NCI-H345 treated with DMSO at 0.1 percent for 48 hours (cell line): ENCODE results near the gene EPHA3.

Source experiments
- DNase-seq: peaks from one replicate; lab custom pipeline; 2025; ENCODE audit not compliant: unreplicated experiment; lab: John Stamatoyannopoulos, UW

Gene EPHA3

GRCh38 chr3:89107461-89108290 is at the start of gene EPHA3:
Gene EPHA3 (plus strand): TSS chr3:89107621. CDS start chr3:89107749, 128 bp downstream.
- no peak for DNase-seq

- DNase-seq: no peak
Measured at GRCh38 chr3:89058371-89058770, 49.0 kb upstream of the EPHA3 start.

DNA sequence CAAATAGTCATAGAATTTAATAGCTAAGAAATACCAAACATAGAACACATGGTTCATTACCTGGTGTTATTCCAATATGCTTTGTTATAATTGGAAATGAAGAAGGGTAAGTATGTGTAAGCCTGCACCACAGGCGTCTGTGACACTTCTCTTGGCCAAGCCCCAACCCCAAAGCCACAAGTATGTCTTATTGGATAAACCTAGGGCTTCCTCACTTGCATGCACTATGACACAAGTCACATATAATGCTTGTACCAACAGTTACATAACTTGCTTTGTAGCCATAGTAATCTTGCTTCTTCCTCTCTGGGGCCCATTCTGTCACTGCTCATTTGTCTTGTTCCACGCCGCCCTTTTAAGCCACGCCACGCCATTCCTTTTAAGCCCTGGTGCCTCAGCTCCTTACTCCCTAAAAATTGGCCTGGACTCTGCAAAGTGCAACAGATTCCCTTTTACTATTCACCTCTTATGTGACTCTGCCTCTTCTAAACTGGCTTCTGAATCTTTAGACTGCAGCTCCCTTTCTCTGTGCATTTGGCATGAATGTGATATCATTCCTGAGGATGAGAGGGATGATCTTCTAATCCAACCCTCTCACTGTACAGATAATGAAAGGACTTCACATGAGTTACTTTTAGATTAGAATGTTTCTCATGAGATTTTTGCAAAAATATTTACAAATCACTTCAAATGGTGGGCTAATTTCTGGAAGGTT is 48.1 kb upstream of the EPHA3 start:
- DNase-seq: no peak

DNA sequence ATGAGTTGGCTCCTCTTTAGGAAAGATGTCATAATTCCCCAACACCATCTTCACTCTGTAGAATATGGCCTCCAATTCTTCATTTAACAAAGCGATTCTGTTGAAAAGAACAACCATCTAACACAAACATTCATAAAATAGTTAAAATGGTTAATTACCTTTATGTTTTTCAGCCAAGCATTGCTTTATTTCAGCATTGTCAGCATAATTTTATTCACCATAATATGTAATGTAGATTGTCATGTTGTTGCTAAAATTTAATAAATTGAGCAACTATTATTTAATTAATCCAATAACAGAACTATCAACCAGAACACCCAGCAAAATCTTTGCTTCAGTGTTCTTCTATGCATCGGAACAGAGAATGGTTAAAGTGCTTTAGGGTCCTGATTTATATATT is 46.2 kb upstream of the EPHA3 start:
- DNase-seq: no peak

DNA sequence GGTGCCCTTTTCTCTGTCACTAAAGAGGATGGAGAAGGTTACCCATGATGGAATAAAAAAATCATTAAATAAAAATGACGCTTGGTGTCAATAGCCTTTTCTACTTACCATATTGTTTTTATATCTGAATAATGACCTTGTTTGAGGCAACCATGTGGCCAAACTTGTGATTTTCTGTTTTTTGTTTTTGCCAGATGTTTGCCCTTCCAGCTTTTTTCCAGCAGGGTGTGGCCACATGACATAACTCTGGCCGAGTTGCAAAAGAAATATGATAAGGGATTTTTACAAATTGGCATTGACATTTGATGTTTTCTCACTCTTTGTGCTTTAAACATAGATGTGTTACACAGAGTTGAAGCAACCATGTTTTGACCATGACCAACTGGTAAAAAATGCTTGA is 39.7 kb upstream of the EPHA3 start:
- no peak for DNase-seq

- DNase-seq: no peak
Measured at GRCh38 chr3:89072642-89073041, 34.8 kb upstream of the EPHA3 start.

- no peak for DNase-seq
Measured at GRCh38 chr3:89079944-89080343, 27.5 kb upstream of the EPHA3 start.

- DNase-seq: no peak
Measured at GRCh38 chr3:89087851-89088250, 19.6 kb upstream of the EPHA3 start.

DNA sequence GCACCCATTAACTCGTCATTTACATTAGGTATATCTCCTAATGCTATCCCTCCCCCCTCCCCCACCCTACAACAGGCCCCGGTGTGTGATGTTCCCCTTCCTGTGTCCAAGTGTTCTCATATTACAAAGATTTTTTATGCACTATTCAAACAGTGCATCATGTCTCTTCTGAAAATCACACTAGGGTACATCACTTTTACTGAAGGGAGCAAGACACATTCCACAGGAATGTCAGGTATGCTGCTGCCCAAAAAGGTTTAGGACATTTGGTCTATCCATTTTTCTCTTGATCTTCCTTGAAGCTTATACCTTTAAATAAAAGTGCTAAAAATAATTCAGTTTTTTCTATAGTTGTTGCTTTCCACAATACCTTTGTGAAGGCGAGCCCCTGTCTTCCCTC is 9.2 kb upstream of the EPHA3 start:
- no peak for DNase-seq

GRCh38 chr3:89098964-89099585 is 8.3 kb upstream of the EPHA3 start:
- DNase-seq: no peak

DNA sequence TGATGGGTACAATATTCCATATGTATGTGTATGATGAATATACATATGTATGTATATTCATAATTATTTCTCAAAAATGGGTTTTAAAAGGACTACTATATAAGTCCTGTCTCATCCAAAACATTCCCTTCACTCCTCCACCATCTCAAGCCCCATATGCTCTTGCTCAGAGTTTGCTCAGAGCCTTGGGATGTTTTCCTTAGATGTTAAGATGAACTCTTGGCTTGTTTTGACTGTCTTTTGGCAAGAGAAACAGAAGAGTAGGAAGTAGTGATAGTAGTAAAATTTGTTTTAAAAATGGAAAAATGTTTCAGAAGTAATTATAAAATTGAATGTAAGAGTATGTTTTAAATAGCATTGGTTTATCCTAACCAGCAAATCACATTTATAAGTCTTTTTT is 6.2 kb upstream of the EPHA3 start:
- DNase-seq: no peak

DNA sequence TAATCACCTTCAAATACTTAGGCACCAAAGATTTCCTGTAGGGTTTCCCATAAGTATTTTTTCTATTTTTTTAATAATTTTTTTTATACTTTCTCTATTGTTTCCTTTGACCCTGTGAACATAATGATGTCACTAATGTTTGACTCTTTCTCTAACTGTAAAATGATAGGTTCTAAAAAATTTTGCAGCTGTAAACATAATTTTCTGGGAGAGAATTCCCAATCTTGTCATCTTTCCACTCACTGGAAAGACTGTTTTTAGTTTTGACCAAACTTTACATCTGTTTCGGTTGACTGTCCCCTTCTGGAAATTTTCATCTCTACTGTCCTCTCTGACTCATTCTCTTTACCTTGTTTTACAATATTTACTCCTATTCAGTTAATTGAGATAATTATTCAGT is 5.5 kb upstream of the EPHA3 start:
- DNase-seq: no peak

GRCh38 chr3:89104499-89104898 is 2.9 kb upstream of the EPHA3 start:
- no peak for DNase-seq

- DNase-seq: no peak
Measured at GRCh38 chr3:89105503-89105902, 1.9 kb upstream of the EPHA3 start.

GRCh38 chr3:89108291-89108550 is 800 bp downstream of the EPHA3 start:
- DNase-seq: no peak

DNA sequence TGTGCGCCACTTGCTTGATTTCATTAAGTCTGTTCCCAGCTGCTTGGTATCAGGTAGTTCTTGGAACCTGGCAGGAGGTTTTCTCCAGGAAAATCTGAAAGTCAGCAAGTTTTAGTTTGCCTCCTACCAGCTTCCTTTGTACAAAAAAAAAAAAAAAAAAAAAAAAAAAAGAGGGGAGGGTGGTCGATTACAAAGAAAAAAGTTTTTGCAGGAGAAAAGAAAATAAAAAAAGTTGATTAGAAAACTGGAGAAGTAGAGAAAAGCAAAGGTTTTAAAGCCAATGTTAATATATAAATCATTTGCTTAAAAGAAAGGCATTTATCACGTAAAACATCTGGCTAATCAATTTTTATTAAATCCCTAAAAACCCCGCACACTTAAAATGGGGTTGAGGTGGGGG is 5.9 kb downstream of the EPHA3 start:
- no peak for DNase-seq

- peak; percentile 6 for DNase-seq
Measured at GRCh38 chr3:89113893-89114840, 6.7 kb downstream of the EPHA3 start.

GRCh38 chr3:89114841-89115223 is 7.4 kb downstream of the EPHA3 start:
- DNase-seq: no peak

GRCh38 chr3:89116476-89116875 is 9.1 kb downstream of the EPHA3 start:
- DNase-seq: no peak

- DNase-seq: no peak
Measured at GRCh38 chr3:89138048-89138447, 30.6 kb downstream of the EPHA3 start.

DNA sequence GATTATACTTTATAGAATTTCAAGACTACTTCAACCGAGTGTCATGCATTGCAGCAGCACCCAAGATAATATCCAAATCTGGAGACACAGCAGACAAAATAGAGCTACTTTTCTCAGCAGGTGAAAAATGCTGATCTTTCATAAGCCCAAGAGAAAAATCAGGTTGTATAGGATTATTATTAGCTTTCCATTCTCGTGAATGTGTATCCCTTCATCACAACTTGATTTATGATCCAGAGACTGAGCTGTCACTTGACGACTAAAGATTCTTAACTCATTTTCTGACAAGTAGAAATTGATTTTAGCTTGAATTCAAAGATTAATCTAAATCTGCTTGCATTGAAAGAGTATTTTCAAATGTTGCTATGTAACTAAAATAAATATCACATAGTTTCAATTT is 32.4 kb downstream of the EPHA3 start:
- DNase-seq: no peak
